DMS153 (cell line): ENCODE data around the gene ZDHHC14.
"Not testable (repeated sequence)": the region's sequence is repeated elsewhere in the genome, so short reads cannot be mapped to it uniquely, and the experiment has no call there.

Experiments used
- DNase-seq: peaks from one replicate; lab custom pipeline; 2025; lab: John Stamatoyannopoulos, UW

The ZDHHC14 gene

GRCh38 chr6:157380458-157380778, 572 bp upstream of the ZDHHC14 start:
- no peak for DNase-seq

GRCh38 chr6:157381631-157382621, 936 bp downstream of the ZDHHC14 start:
- no peak for DNase-seq

GRCh38 chr6:157382821-157383220, 1.8 kb downstream of the ZDHHC14 start:
- no peak for DNase-seq

GRCh38 chr6:157383471-157383870, 2.5 kb downstream of the ZDHHC14 start:
- DNase-seq: no peak

GRCh38 chr6:157384962-157385361, 4.0 kb downstream of the ZDHHC14 start:
- DNase-seq: not testable (repeated sequence)

- DNase-seq: no peak
These were observed 4.5 kb downstream of the ZDHHC14 start for GRCh38 chr6:157385482-157385881.

- no peak for DNase-seq
These were observed 5.0 kb downstream of the ZDHHC14 start for GRCh38 chr6:157386023-157386422.

- no peak for DNase-seq
These were observed 5.5 kb downstream of the ZDHHC14 start for GRCh38 chr6:157386454-157386853.

GRCh38 chr6:157388924-157389323, 7.9 kb downstream of the ZDHHC14 start:
- DNase-seq: no peak

GRCh38 chr6:157390273-157391060, 9.5 kb downstream of the ZDHHC14 start:
- no peak for DNase-seq

- no peak for DNase-seq
These were observed 12.1 kb downstream of the ZDHHC14 start for GRCh38 chr6:157392927-157393668.

GRCh38 chr6:157393669-157394327, 12.8 kb downstream of the ZDHHC14 start:
- no peak for DNase-seq

GRCh38 chr6:157395199-157395598, 14.2 kb downstream of the ZDHHC14 start:
- DNase-seq: not testable (repeated sequence)

GRCh38 chr6:157396026-157396425, 15.0 kb downstream of the ZDHHC14 start:
- no peak for DNase-seq

GRCh38 chr6:157397660-157398059, 16.7 kb downstream of the ZDHHC14 start:
- no peak for DNase-seq

GRCh38 chr6:157398151-157398550, 17.2 kb downstream of the ZDHHC14 start:
- DNase-seq: no peak

GRCh38 chr6:157400676-157401075, 19.7 kb downstream of the ZDHHC14 start:
- DNase-seq: no peak

- DNase-seq: no peak
These were observed 20.8 kb downstream of the ZDHHC14 start for GRCh38 chr6:157401734-157402338.

GRCh38 chr6:157402996-157403685, 22.2 kb downstream of the ZDHHC14 start:
- DNase-seq: no peak

GRCh38 chr6:157403686-157404051, 22.7 kb downstream of the ZDHHC14 start:
- DNase-seq: no peak

GRCh38 chr6:157405986-157406385, 25.0 kb downstream of the ZDHHC14 start:
- no peak for DNase-seq
